ENCODE measurements around the gene STOM.

GRCh38 chr9:121359351-121360294, 10.4 kb downstream of the STOM start:
- TF ChIP-seq CTCF (IDR thresholded peaks at IDR 0.05) (no peak), POLR2A (IDR thresholded peaks at IDR 0.05) (no peak)

All from esophagus squamous epithelium (tissue), 4 donors.